Stomach (tissue), 9 donors: ENCODE results near the gene COA4. TPM values are rescaled to one million over a fixed set of nuclear protein-coding genes. Genes with fewer than 3 reads are reported as not detected.
A peak's percentile ranks its signal among the peaks of the same experiment; 100 is the strongest.

Experiments
- DNase-seq, 2 donors: peaks; one replicate each; pipeline versions ENCODE4 v3.0.0 to v3.0.0-alpha.2; 2013 to 2019
- H3K27ac ChIP-seq, 5 donors: fragments of 200-600 bp in 4 of 5; sonication (generic) in 4 of 5; one replicate each; pipeline ENCODE4 v1.5.1; 2013 to 2019; ENCODE audit warnings: mild to moderate bottlenecking in 1 of 5, moderate library complexity in 1 of 5
- H3K27me3 ChIP-seq, 3 donors: fragments of 200-600 bp; sonication (generic); one replicate each; pipeline ENCODE4 v1.5.1; 2017 to 2019; ENCODE audit warnings: mixed run types in 1 of 3
- H3K36me3 ChIP-seq, 4 donors: fragments of 200-600 bp; sonication (generic); 1 replicate in 3 of 4; 2 replicates in 1 of 4; pipeline ENCODE4 v1.5.1; 2016 to 2019
- H3K4me1 ChIP-seq, 4 donors: fragments of 200-600 bp; sonication (generic); one replicate each; pipeline ENCODE4 v1.5.1; 2016 to 2019
- H3K4me3 ChIP-seq, 4 donors: fragments of 200-600 bp; sonication (generic) in 3 of 4; one replicate each; pipeline ENCODE4 v1.5.1; 2016 to 2019; ENCODE audit warnings: mild to moderate bottlenecking in 1 of 4
- H3K9me3 ChIP-seq, 4 donors: fragments of 200-600 bp; sonication (generic); one replicate each; pipeline ENCODE4 v1.5.1; 2016 to 2019
- CTCF ChIP-seq, 7 experiments: fragments of 450-650 bp in 4 of 7; fragments of 200-600 bp in 3 of 7; sonication (generic) in 3 of 7; IDR thresholded peaks; one replicate each; pipeline ENCODE4 v1.5.1; 2016 to 2019; ENCODE audit warnings: antibody characterized with exemption in 7 of 7, control low read depth in 2 of 7, mild to moderate bottlenecking in 1 of 7
- EP300 ChIP-seq: sonication (generic); formaldehyde crosslinking; IDR thresholded peaks from one replicate; pipeline ENCODE4 v1.6.1; 2017; ENCODE audit warnings: antibody characterized with exemption
- POLR2A ChIP-seq, 4 donors: fragments of 450-650 bp; IDR thresholded peaks; one replicate each; pipeline ENCODE4 v1.6.1; 2016; ENCODE audit warnings: antibody characterized with exemption in 4 of 4, control low read depth in 2 of 4, mild to moderate bottlenecking in 1 of 4, moderate library complexity in 1 of 4
- POLR2AphosphoS5 ChIP-seq, 3 donors: sonication (generic); formaldehyde crosslinking; IDR thresholded peaks; one replicate each; pipeline ENCODE4 v1.6.1; 2016; ENCODE audit warnings: antibody characterized with exemption in 3 of 3
- WGBS, 5 donors: extraction: QIAGEN DNeasy Blood & Tissue Kit in 3 of 5; methylation state at CpG; one replicate each; pipeline versions ENCODE4 v1.1.5 to v1.1.7; 2013 to 2018; 5-methylcytosine and 5-hydroxymethylcytosine counted together
- intact Hi-C: fragments of 100-400 bp; cut with DNase I; formaldehyde crosslinking; loops from one replicate; pipeline ENCODE4 v1.15.1; 2023; ENCODE audit warnings: low total_unique reads
- polyA plus RNA-seq, 3 donors: library from polyadenylated mRNA; stranded (reverse); fragments of 200-250 nt; gene quantifications; one replicate each; pipeline ENCODE4 v1.2.3, GENCODE V29; 2013
- total RNA-seq, 5 donors: library from RNA; depleted of rRNA; stranded (reverse); fragments of >200 nt; gene quantifications; one replicate each; pipeline versions ENCODE4 v1.1.0 to v1.2.3, GENCODE V29; 2014 to 2016
- donor health status: healthy with polysubstance abuse.
- donor health status: Bipolar disorder and iron deficiency.
- donor health status: healthy.

COA4 gene
- total and polyA plus RNA-seq, 8 donors: 6.1 to 94.0 (median 60.8) TPM

GRCh38 chr11:73914284-73914683 is 37.6 kb upstream of the COA4 start:
- no peak for DNase-seq
- 51 to 63% (median 58%) methylated on average over 4 of the region's 4 CpGs for WGBS, 5 donors
- TF ChIP-seq EP300 (no peak), POLR2A (IDR thresholded peaks at IDR 0.05) (no peak), POLR2AphosphoS5 (IDR thresholded peaks at IDR 0.05) (no peak), CTCF (IDR thresholded peaks at IDR 0.05) (no peak)
- no peaks in the 10 kb centered on the region for H3K9me3 ChIP-seq
- intact Hi-C loops: no loop called here
- no peaks in the 10 kb centered on the region for H3K27me3 ChIP-seq
- no peak overlapping the region for H3K4me3 ChIP-seq
- no peak overlapping the region for H3K27ac ChIP-seq
- no peaks in the 10 kb centered on the region for H3K4me1 ChIP-seq
- peaks cover 34 to 100% (median 98%) of the 10 kb centered on the region in 4 donors for H3K36me3 ChIP-seq

- no peak overlapping the region for H3K27ac ChIP-seq
- intact Hi-C loops: no loop called here
- no peaks in the 10 kb centered on the region for H3K9me3 ChIP-seq
- no peaks in the 10 kb centered on the region for H3K4me1 ChIP-seq
- no peaks in the 10 kb centered on the region for H3K27me3 ChIP-seq
- DNase-seq: no peak
- TF ChIP-seq EP300: no peak
- TF ChIP-seq POLR2A (IDR thresholded peaks at IDR 0.05): no peak
- no peak for TF ChIP-seq POLR2AphosphoS5 (IDR thresholded peaks at IDR 0.05)
- TF ChIP-seq CTCF (IDR thresholded peaks at IDR 0.05): no peak
- peaks cover 28 to 99% (median 94%) of the 10 kb centered on the region in 4 donors for H3K36me3 ChIP-seq
- no peak overlapping the region for H3K4me3 ChIP-seq
Measured at GRCh38 chr11:73913472-73913871, 36.8 kb upstream of the COA4 start.

- H3K4me1 ChIP-seq: no peaks in the 10 kb centered on the region
- TF ChIP-seq POLR2A (IDR thresholded peaks at IDR 0.05): no peak
- TF ChIP-seq EP300: no peak
- no peak for TF ChIP-seq POLR2AphosphoS5 (IDR thresholded peaks at IDR 0.05)
- no peak for TF ChIP-seq CTCF (IDR thresholded peaks at IDR 0.05)
- intact Hi-C loops: no loop called here
- WGBS, 5 donors: 95 to 98% (median 97%) methylated on average over 2 of the region's 2 CpGs
- no peak overlapping the region for H3K4me3 ChIP-seq
- no peak overlapping the region for H3K27ac ChIP-seq
- peaks cover 21 to 95% (median 87%) of the 10 kb centered on the region in 4 donors for H3K36me3 ChIP-seq
- no peaks in the 10 kb centered on the region for H3K27me3 ChIP-seq
- DNase-seq: no peak
- no peaks in the 10 kb centered on the region for H3K9me3 ChIP-seq
Measured at GRCh38 chr11:73912026-73912425, 35.4 kb upstream of the COA4 start.

- WGBS, 5 donors: 81 to 86% (median 84%) methylated on average over 4 of the region's 4 CpGs
- H3K9me3 ChIP-seq: no peaks in the 10 kb centered on the region
- no peaks in the 10 kb centered on the region for H3K4me1 ChIP-seq
- H3K4me3 ChIP-seq: no peak overlapping the region
- H3K27ac ChIP-seq: no peak overlapping the region
- TF ChIP-seq POLR2A (IDR thresholded peaks at IDR 0.05): no peak
- TF ChIP-seq EP300: no peak
- peak in 1 of 7 experiments; percentile 6 for TF ChIP-seq CTCF (IDR thresholded peaks at IDR 0.05)
- TF ChIP-seq POLR2AphosphoS5 (IDR thresholded peaks at IDR 0.05): no peak
- H3K27me3 ChIP-seq: no peaks in the 10 kb centered on the region
- peak in 1 of 2 donors; percentile 4 for DNase-seq
- peaks cover 16 to 93% (median 76%) of the 10 kb centered on the region in 4 donors for H3K36me3 ChIP-seq
- intact Hi-C loops: no loop called here
Measured at GRCh38 chr11:73907191-73907590, 30.5 kb upstream of the COA4 start.
